Fibroblast of skin of right biceps (primary cell): ENCODE measurements around the gene DUS3L.

ENCODE experiments used
- DNase-seq: peaks from one replicate; pipeline ENCODE4 v3.0.0-alpha.2; 2013

The DUS3L gene

DNA sequence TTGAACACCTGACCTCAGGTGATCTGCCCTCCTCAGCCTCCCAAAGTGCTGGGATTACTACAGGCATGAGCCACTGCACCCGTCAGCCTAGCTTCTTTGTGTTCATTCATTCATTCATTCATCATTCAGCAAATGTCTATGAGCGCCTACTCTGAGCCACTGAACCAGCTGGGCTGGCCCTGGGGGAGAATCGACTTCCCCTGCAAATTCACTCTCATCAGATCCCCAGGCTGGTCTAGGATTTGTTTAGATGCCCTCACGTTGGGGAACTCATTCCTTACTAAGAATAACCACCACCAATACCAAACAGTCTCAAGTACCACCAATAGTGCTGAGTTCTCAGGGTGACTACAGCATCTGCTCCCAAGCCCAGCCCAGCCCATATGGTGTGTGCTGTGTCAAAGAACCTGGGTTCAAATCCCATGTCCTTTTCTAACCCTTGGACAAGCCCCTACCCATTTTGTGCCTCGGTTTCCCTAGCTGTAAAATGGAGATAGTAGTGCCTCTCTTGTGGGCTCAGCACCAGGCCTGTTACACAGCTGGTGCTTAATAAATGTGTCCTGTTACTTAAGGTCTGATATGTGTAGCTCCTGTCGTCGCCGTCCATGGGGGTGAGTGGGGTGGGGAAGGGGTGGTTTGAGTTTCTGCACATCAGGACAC, 30.7 kb upstream of the DUS3L start:
- DNase-seq: no peak

- DNase-seq: no peak
Observed at GRCh38 chr19:5820785-5821184, 29.8 kb upstream of the DUS3L start.

DNA sequence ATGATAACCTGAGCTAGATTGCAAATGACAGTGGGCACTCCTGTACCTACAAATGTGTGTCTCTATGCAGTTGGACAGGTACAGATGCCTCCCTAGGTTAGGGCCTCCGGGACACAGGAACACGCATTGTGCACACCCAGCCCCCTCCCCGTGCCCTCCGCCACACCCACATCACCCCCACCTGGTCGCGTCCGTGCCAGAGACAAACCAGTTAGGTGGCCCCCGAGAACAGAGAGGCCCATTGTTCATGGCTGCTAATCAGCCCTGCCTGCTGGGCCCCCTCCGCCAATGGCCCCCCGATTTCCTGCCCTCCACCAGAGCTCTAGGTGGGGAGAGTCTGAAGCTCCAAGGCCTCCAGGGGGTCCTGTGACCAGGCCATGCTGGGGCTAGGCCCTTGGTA, 27.6 kb upstream of the DUS3L start:
- DNase-seq: no peak

- no peak for DNase-seq
Observed at GRCh38 chr19:5817218-5817617, 26.3 kb upstream of the DUS3L start.

DNA sequence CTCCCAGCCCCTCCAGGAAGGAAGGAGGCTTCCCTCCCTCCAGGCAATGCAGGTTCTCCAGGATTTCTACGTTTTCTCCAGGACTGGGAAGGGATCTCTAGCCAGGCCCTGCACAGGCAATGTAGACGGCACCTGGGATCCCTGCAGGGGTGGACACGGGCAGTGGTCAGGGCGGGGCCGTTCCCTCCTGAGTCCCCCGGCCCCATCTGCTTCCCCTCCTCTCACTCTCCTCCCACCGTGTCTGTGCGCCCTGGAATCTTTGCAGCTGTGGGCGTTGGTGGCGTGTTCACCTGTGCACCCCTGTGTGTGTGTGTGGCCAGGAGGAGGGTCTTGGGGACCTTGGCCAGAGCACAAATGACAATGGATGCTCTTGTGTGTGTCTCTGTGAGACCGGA, 23.9 kb upstream of the DUS3L start:
- DNase-seq: no peak

GRCh38 chr19:5814123-5814851, 23.3 kb upstream of the DUS3L start:
- DNase-seq: no peak

GRCh38 chr19:5811117-5811516, 20.2 kb upstream of the DUS3L start:
- DNase-seq: no peak

DNA sequence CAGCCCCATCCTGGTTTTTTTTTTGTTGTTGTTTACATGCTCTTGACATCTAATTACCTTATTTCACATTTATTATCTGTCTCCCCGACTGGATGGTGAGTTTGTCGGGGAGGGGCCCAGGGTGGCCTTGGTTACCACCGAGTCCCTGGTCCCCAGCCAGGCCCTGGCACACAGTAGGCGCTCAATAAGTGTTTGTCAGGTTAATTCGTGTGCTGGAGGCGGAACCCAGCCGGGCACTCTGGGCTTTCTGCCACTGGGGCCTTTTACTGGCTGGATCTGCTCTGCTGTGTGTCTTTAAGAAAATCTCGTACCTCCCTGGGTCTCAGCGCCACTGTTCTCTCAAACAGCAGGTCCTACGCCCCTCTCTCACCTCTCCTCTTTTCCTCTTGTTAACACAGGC, 18.5 kb upstream of the DUS3L start:
- DNase-seq: no peak

DNA sequence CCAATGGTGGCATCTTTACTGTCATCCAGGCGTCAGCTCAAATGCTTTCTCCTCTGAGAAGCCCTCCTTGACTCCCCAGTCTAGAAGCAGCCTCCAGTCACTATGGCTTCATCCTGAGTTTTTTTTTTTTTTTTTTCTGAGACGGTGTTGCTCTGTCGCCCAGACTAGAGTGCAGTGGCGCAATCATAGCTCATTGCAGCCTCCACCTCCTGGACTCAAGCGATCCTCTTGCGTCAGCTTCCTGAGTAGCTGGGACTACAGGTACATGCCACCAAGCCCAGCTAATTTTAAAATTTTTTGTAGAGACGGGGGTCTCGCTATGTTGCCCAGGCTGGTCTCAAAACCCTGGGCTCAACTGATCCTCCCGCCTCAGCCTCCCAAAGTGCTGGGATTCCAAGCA, 18.1 kb upstream of the DUS3L start:
- no peak for DNase-seq

DNA sequence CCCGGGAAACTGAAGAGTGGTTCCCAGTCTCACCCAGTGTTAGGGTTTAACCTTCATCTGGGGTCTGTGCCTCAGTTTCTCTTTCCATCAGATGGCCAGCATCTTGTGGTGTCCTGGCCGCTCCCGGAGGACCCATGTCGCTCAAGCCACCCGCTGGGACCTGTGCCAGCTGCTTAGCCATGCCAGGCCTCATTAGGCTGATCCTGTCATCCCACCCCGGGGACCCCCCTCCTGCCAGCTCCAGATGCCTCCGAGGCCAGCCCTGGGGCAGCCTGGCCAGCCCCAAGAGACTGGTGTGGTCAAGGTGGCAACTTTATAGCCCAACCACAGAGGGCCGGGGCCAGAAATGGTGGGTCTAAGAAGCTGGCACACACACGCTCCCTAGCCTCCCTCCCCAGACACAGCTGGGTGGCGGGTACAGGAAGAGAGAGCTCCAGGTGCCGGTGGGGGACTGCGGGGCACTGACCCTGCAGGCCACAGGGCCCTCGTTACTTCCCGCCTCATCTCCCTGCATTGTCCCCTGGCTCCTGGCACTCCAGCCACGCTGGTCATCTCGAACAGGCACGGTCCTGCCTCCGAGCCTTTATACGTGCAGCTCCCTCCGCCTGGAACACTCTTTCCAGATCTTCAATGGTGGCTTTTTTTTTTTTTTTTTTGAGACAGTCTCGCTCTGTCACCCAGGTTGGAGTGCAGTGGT, 17.3 kb upstream of the DUS3L start:
- DNase-seq: no peak

DNA sequence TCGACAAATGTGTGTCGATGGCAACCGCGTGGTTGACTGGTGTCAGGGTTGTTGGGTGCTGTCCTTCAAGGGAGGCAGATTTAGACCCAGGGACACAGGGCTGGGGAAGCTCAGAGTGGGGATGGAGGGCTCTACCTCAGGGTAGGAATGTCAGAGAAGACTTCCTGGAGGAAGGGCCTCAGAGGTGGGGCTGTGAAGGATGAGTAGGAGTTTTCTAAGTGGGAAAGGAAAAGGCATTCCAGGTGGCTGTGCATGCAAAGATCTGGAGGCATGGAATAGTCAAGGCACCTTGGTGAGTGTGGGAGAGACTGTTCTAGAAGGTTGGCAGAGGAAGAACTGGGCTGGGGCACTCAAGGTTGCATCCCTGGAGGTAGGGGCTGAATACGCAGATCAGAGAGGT, 15.9 kb upstream of the DUS3L start:
- no peak for DNase-seq

GRCh38 chr19:5806133-5806489, 15.1 kb upstream of the DUS3L start:
- no peak for DNase-seq

DNA sequence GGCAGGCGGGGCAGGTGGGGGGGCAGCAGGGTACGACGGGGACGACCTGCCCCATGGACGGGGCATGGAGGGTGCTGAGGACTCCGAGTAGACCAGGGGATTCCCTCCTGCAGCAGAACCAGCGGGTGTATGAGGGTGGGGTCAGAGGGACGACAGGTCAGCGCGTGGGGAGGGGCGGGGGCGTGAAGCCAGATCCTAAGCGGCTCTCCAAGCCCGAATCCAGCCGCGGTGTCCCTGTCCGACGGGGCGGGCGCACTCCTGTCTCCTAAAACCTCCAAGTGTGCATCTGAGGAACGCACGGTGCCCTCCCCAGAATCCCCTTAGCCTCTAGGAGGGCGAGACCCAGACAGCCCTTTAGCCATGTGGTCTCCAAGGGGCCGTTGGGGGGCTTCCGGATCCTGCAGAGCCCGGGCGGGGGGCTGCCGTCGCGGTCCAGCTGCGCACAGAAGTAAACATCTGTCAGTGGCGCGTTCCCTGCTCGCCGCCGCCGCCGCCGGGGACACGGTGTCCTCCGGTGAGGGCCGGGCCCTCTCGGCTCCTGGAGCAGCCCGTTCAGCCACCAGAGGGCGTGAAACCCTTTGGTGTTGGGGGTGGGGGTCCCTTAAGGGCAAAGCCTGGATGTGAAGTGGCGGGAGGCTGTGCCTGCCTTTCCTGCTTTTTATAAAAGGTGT, 14.6 kb upstream of the DUS3L start:
- peak; percentile 51 for DNase-seq

DNA sequence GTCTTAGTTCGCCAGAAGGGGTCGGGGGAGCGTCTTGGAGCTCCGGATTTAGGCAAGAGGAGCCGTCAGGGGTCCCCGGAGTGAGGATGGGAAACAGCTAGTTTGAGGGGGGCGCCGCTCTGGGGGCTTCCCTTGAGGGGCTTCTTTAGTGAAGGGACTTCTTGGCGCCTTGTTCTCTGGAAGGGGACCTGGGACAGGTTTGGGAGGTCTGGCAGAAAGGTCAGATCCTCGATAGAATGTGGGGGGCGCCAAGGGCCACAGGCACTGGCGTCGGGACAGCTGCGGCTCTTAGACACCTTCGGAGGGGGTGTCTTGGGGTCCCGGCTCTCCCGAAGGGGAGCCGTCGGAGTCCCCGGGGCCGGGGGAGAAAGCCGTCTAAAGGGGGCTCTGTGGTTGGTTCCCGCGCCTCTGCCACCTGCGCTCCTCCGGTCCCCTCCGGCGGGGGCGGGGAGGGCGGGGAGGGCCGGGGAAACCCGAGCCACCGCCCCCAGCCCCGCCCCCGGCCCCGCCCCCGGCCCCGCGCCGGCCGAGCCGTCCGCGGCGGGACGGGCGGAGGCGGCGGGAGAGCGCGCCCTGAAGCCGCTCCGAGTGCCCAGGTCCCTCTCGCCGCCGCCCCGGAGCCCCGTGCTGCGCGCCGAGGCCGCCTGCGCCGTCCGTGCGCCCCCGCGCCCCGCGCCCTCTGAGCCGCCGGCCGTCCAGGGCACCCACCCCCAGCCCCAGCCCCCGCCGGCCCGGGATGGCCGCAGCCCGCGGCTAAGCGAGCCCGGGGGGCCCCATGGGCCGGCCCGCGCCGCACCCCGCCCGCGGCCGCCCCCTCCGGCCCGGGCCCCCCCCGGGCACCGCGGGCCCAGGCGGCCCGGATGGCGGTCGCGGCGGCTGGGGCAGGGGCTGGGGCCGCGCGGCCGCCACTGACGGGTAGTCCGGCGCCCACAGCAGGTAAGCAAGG, 13.8 kb upstream of the DUS3L start, which contains the start of gene NRTN:
Gene NRTN, plus strand, starts transcription at position 552 of the 946 bp plus-strand sequence. CDS start 19,099 bp downstream, outside the sequence.
- no peak for DNase-seq

DNA sequence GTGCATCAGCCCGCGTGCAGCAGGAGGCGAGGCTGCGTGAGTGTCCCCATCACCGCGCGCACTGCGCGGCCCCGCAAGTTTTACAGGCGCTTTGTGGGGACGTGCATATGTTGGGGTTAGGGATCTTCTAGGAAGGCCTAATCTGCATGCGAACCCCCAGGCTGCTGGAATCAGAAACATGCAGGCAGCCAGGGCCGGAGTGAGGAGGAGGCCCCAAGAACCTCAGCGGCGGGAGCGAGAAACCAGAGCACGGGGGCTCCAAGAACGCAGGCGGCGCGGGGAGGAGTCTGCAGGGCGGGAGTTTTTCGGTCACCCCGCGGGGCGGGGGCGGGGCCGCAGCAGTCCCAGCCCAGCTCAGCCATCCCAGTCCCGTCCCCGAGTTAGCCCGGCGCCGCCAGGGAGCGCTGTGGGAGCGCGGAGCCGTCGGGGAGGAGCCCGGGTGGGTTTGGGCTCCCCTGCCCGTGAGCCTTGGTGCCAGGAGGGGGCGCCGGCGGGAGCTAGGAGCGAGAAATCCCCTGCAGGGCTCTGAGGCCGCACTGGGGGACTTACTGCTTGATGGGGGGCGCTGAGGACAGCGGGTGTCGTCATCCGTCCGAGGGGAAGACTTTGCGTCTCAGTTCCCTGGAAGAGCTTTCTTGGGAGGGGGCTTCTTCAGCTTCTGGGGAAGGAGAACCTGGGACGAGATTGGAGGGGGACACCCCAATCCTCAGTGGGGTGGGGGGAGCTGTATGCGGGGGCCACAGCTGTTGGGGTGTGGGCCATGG, 13.0 kb upstream of the DUS3L start:
- DNase-seq: peak; percentile 87

GRCh38 chr19:5803441-5803751, 12.4 kb upstream of the DUS3L start:
- DNase-seq: no peak

GRCh38 chr19:5801796-5802619, 11.0 kb upstream of the DUS3L start:
- DNase-seq: peak; percentile 64

DNA sequence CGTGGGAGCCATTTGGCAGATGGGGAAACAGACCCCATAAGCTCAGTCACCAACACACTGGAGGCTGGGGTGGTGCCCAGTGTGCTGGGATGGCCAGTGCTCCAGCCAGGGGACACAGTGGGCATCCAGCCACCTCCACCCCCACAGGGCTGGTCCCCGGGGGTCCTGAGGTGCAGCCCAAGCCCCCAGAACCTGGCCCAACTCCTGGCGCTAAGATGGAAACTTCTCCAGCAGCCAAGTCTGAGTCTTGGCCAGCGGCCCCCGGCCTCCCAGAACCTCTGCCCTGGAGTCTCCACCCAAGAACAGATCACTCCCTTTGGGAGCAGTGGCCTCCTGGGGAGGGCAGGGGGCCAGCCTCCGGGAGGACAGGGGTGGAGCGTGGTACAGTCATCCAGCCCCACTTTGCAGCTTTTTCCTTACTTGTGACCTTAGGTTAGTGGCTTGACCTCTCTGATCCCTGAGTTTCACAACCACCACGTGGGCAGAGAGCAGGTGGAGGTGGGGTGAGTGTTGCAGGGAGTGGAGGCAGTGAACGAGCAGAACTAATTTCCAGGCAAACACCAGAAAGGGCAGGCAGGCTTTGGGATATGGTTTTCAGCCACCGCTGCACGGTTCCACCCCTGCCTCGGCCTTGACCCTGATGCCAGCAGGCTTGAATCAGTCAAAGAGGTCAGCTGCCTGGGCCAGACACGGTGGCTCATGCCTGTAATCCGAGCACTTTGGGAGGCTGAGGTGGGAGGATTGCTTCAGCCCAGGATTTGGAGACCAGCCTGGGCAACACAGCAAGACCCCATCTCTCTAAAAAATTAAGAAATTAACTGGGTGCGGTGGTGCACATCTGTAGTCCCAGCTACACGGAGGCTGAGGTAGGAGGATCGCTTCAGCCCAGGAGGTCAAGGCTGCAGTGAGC, 9.7 kb upstream of the DUS3L start:
- no peak for DNase-seq
